HG03457 (cell line): ENCODE results near the gene PSEN1.

Experiments
- ATAC-seq: cut with Tn5 transposase; IDR thresholded peaks from one replicate; pipeline ENCODE4 v1.9.1; 2021; ENCODE audit warnings: moderate number of reproducible peaks; ENCODE audit not compliant: unreplicated experiment

The PSEN1 gene

GRCh38 chr14:73252491-73253322 is 116.4 kb downstream of the PSEN1 start:
- no peak for ATAC-seq

GRCh38 chr14:73253323-73253610 is 117.0 kb downstream of the PSEN1 start:
- ATAC-seq: no peak

GRCh38 chr14:73253721-73254120 is 117.4 kb downstream of the PSEN1 start:
- no peak for ATAC-seq

- no peak for ATAC-seq
Measured at GRCh38 chr14:73254247-73255004, 118.1 kb downstream of the PSEN1 start.

GRCh38 chr14:73255005-73255400 is 118.7 kb downstream of the PSEN1 start:
- no peak for ATAC-seq

- no peak for ATAC-seq
Measured at GRCh38 chr14:73255693-73256225, 119.5 kb downstream of the PSEN1 start.

- ATAC-seq: no peak
Measured at GRCh38 chr14:73258076-73258475, 121.8 kb downstream of the PSEN1 start.

- no peak for ATAC-seq
Measured at GRCh38 chr14:73258845-73259611, 122.7 kb downstream of the PSEN1 start.

- no peak for ATAC-seq
Measured at GRCh38 chr14:73259837-73260236, 123.5 kb downstream of the PSEN1 start.

- ATAC-seq: no peak
Measured at GRCh38 chr14:73260574-73260973, 124.3 kb downstream of the PSEN1 start.

GRCh38 chr14:73261075-73261474 is 124.8 kb downstream of the PSEN1 start:
- ATAC-seq: no peak

GRCh38 chr14:73261520-73262426 is 125.5 kb downstream of the PSEN1 start:
- ATAC-seq: no peak

GRCh38 chr14:73262427-73263183 is 126.3 kb downstream of the PSEN1 start:
- no peak for ATAC-seq

GRCh38 chr14:73263606-73264005 is 127.3 kb downstream of the PSEN1 start:
- ATAC-seq: no peak

- no peak for ATAC-seq
Measured at GRCh38 chr14:73264080-73264884, 128.0 kb downstream of the PSEN1 start.

GRCh38 chr14:73264885-73265720 is 128.8 kb downstream of the PSEN1 start:
- no peak for ATAC-seq

- no peak for ATAC-seq
Measured at GRCh38 chr14:73265721-73266046, 129.4 kb downstream of the PSEN1 start.

GRCh38 chr14:73266317-73266716 is 130.0 kb downstream of the PSEN1 start:
- ATAC-seq: no peak
